ENCODE measurements around the gene SDCCAG8.

Gene SDCCAG8

GRCh38 chr1:243529512-243529911 lies 273.7 kb downstream of the SDCCAG8 start:
- no peak for DNase-seq (ENCODE audit: extremely low read depth in 1 of 2, low read depth in 1 of 2)

GRCh38 chr1:243535014-243535413 lies 279.2 kb downstream of the SDCCAG8 start:
- no peak for DNase-seq (ENCODE audit: extremely low read depth in 1 of 2, low read depth in 1 of 2)

GRCh38 chr1:243539636-243540035 lies 283.8 kb downstream of the SDCCAG8 start:
- no peak for DNase-seq (ENCODE audit: extremely low read depth in 1 of 2, low read depth in 1 of 2)

- DNase-seq (ENCODE audit: extremely low read depth in 1 of 2, low read depth in 1 of 2), result no peak
These were observed 287.0 kb downstream of the SDCCAG8 start for GRCh38 chr1:243542739-243543415.

DNA sequence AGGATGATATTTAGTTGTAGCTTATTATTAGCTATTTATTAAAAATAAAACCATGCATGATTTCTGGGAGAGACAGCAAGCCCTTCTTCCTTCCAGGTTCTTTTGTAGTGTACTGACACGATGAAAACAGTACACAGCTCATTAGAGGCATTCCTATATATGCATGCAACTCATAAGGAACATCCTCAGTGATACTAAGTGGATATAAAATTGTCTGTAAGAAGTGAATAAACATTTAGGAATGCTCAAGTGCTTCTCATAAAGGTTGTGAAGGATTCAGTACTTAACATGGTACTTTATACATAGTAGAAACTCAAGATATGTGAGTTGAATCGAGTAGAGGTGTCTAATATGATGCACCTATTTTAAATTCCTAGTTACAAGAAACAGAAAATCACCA lies 287.7 kb downstream of the SDCCAG8 start:
- no peak for DNase-seq (ENCODE audit: extremely low read depth in 1 of 2, low read depth in 1 of 2)

DNA sequence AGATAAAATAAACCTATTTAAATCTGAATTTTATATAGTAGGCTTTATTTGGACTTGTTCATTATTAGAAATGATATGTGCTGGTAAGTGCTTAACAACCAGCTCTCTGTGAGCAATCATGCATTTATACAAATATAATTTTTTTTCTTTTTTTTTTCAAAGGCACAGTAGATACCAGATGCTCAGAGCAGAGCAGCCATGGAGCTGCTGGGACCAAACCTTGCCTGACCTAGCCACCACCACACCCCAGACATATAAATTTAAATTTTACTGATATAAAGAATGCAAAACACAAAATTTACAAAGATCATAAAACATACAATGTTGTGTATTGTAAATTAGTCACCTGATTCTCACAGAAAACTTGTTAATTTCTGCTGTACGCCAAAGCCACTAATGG lies 290.6 kb downstream of the SDCCAG8 start:
- no peak for DNase-seq (ENCODE audit: extremely low read depth in 1 of 2, low read depth in 1 of 2)

DNA sequence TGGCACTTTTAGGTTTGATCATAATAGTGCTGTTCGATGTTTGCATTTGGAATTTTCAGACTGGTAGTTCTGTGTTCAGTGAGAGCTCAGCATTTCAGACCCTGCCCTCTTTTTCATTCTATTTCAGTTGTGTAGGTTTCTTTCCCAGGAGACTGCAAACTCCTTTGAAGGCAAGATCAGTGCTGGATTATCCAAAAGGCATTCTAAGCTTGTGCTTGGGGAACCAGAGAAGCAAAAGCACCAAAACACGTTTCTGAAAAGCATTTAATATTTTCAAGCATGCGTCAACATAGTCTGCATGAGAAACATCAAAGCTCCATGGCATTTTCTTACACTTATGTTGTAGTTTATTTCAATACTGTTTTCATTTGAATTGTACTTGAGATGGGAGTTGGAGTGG lies 292.1 kb downstream of the SDCCAG8 start:
- DNase-seq (ENCODE audit: extremely low read depth in 1 of 2, low read depth in 1 of 2), result no peak

GRCh38 chr1:243548516-243548915 lies 292.7 kb downstream of the SDCCAG8 start:
- DNase-seq (ENCODE audit: extremely low read depth in 1 of 2, low read depth in 1 of 2), result no peak

DNA sequence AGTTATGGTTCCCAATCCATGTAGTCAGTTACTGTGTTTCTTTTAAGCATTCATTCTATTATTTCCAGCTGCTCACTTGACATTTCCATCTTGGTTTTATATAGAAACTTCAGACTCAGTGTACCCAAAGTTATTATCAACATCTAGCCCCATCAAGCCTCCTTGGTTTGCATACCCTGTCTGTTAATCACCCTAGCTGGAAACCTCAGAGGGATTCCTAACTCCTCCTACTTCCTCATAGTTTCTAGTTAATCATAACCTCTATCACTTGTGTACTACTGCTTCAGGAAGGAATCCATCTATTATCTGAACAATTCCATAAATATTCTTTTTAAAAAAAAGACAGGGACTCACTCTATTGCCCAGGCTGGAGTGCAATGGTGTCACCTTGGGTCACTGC lies 293.3 kb downstream of the SDCCAG8 start:
- DNase-seq (ENCODE audit: extremely low read depth in 1 of 2, low read depth in 1 of 2), result no peak

Measured in activated CD8-positive, alpha-beta memory T cell treated with anti-CD3 and anti-CD28 coated beads for 1 hour (primary cell).